ENCODE data around the gene PARM1.

PARM1 gene

GRCh38 chr4:74896595-74896994 lies 36.3 kb upstream of the PARM1 start:
- ChIA-PET POLR2A (no interaction called here), CTCF (interaction anchor here (1.1 kb wide), 1 partner anchor 23 kb away, joined by 3 read pairs; no protein-coding TSS in a partner anchor)
- TF ChIP-seq CTCF (IDR thresholded peaks at IDR 0.05; ENCODE audit: control extremely low read depth, extremely low read depth, low read depth, missing control alignments): no peak
- DNase-seq (ENCODE audit: extremely low spot score): no peak

- CTCF ChIA-PET: interaction anchor here (1.1 kb wide), 1 partner anchor 24 kb away, joined by 3 read pairs; no protein-coding TSS in a partner anchor
- POLR2A ChIA-PET: no interaction called here
- TF ChIP-seq CTCF (IDR thresholded peaks at IDR 0.05; ENCODE audit: control extremely low read depth, extremely low read depth, low read depth, missing control alignments): no peak
- no peak for DNase-seq (ENCODE audit: extremely low spot score)
Measured at GRCh38 chr4:74897386-74897785, 35.5 kb upstream of the PARM1 start.

- no peak for DNase-seq (ENCODE audit: extremely low spot score)
- ChIA-PET POLR2A (no interaction called here), CTCF (no interaction called here)
- no peak for TF ChIP-seq CTCF (IDR thresholded peaks at IDR 0.05; ENCODE audit: control extremely low read depth, extremely low read depth, low read depth, missing control alignments)
Measured at GRCh38 chr4:74900862-74901261, 32.1 kb upstream of the PARM1 start.

GRCh38 chr4:74904509-74905065 lies 28.3 kb upstream of the PARM1 start:
- CTCF ChIA-PET: interaction anchor here (2.3 kb wide), 1 partner anchor 11 kb away, joined by 5 read pairs; no protein-coding TSS in a partner anchor
- TF ChIP-seq CTCF (IDR thresholded peaks at IDR 0.05; ENCODE audit: control extremely low read depth, extremely low read depth, low read depth, missing control alignments): no peak
- DNase-seq (ENCODE audit: extremely low spot score): no peak
- POLR2A ChIA-PET: no interaction called here

- POLR2A ChIA-PET: no interaction called here
- DNase-seq (ENCODE audit: extremely low spot score): no peak
- no peak for TF ChIP-seq CTCF (IDR thresholded peaks at IDR 0.05; ENCODE audit: control extremely low read depth, extremely low read depth, low read depth, missing control alignments)
- CTCF ChIA-PET: no interaction called here
Measured at GRCh38 chr4:74906771-74907170, 26.1 kb upstream of the PARM1 start.

GRCh38 chr4:74919783-74920182 lies 13.1 kb upstream of the PARM1 start:
- no peak for DNase-seq (ENCODE audit: extremely low spot score)
- no peak for TF ChIP-seq CTCF (IDR thresholded peaks at IDR 0.05; ENCODE audit: control extremely low read depth, extremely low read depth, low read depth, missing control alignments)
- POLR2A ChIA-PET: no interaction called here
- CTCF ChIA-PET: interaction anchor here (0.6 to 1.8 kb wide), 2 partner anchors 15 to 34 kb away, joined by 3 to 5 read pairs; no protein-coding TSS in a partner anchor
